B cell (primary cell): ENCODE data around the gene ZNF335.

Experiments
- EZH2 ChIP-seq: IDR thresholded peaks from 2 replicates; pipeline ENCODE4 v1.6.1; 2012; ENCODE audit warnings: borderline replicate concordance, low read depth, mild to moderate bottlenecking, moderate library complexity, low read length; ENCODE audit not compliant: insufficient read depth, poor library complexity, severe bottlenecking
- TF ChIP-seq, protein P1 (sequence below): fragments of 200-600 bp; IDR thresholded peaks from one replicate; pipeline ENCODE4 v1.8.0; 2022; ENCODE audit warnings: antibody characterized with exemption, mild to moderate bottlenecking

DNA sequence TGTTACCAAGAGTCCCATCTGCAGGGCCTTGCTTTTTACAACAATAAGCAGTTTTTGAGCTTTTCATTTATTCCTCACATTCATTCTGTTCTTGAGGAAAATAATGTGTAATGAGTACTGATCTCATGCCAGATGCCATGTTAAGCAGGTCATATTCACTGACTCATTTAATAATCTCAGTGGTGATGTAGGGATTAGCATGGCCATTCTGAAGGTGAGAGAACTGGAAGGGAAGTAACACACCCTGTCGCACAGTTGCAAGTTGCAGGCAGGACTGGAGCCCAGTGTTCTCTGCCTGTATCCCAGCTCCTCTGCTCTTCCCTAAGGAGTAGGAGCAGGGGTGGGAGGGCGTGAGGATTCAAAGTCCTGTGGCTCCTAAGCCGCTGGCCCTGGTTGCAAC, 31.9 kb downstream of the ZNF335 start:
- TF ChIP-seq, protein P1, sequence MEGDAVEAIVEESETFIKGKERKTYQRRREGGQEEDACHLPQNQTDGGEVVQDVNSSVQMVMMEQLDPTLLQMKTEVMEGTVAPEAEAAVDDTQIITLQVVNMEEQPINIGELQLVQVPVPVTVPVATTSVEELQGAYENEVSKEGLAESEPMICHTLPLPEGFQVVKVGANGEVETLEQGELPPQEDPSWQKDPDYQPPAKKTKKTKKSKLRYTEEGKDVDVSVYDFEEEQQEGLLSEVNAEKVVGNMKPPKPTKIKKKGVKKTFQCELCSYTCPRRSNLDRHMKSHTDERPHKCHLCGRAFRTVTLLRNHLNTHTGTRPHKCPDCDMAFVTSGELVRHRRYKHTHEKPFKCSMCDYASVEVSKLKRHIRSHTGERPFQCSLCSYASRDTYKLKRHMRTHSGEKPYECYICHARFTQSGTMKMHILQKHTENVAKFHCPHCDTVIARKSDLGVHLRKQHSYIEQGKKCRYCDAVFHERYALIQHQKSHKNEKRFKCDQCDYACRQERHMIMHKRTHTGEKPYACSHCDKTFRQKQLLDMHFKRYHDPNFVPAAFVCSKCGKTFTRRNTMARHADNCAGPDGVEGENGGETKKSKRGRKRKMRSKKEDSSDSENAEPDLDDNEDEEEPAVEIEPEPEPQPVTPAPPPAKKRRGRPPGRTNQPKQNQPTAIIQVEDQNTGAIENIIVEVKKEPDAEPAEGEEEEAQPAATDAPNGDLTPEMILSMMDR, result no peak
- no peak for TF ChIP-seq EZH2
